H54 (cell line): ENCODE measurements around the gene MUC5B.

ENCODE experiments used
- DNase-seq: peaks from one replicate; pipeline ENCODE4 v3.0.0; 2011; ENCODE audit warnings: low spot score, mixed read lengths; ENCODE audit not compliant: insufficient read length
- FAIRE-seq: peaks from 3 replicates; lab custom pipeline; 2011; peaks lifted over from hg19 to GRCh38; lab: Jason Lieb, UNC
- POLR2A ChIP-seq: IDR thresholded peaks from 2 replicates; pipeline ENCODE4 v1.6.1; 2011; ENCODE audit warnings: low read depth, mild to moderate bottlenecking, low read length

MUC5B gene

GRCh38 chr11:1195682-1196515 lies 27.0 kb upstream of the MUC5B start:
- TF ChIP-seq POLR2A, result no peak
- FAIRE-seq, result no peak
- DNase-seq, result no peak

- no peak for FAIRE-seq
- DNase-seq, result no peak
- TF ChIP-seq POLR2A, result no peak
Observed at GRCh38 chr11:1196516-1197391, 26.1 kb upstream of the MUC5B start.

- no peak for TF ChIP-seq POLR2A
- DNase-seq, result no peak
- FAIRE-seq, result no peak
Observed at GRCh38 chr11:1197431-1197885, 25.4 kb upstream of the MUC5B start.

DNA sequence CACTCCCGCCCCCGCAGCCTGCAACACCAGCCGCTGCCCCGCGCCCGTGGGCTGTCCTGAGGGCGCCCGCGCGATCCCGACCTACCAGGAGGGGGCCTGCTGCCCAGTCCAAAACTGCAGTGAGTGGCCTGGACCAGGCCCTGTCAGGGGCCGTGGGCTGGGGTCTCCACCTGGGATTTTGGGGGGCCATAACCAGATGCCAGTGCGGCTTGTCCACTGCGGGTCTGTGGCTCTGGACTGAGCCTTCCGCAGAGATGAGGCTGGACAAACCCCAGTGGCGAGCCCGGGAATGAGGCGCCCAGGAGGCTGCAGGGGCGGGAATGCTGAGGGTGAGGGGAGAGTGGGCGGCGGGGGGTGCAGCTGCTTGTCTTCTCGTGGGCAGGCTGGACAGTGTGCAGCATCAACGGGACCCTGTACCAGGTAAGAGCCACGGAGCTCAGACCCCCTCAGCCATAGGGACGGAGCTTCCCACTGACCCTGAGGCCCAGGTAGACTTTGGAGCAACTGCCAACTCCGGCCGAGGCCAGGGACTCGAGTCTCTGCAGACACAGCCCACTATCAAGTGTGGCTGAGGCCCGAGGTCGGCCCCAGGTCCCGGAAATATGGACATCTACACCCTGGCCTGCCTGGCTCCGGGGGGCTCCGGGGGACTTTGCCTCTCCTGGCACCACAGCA lies 24.8 kb upstream of the MUC5B start:
- no peak for FAIRE-seq
- TF ChIP-seq POLR2A, result no peak
- DNase-seq, result no peak

GRCh38 chr11:1198561-1199240 lies 24.2 kb upstream of the MUC5B start:
- no peak for TF ChIP-seq POLR2A
- no peak for FAIRE-seq
- DNase-seq, result no peak

DNA sequence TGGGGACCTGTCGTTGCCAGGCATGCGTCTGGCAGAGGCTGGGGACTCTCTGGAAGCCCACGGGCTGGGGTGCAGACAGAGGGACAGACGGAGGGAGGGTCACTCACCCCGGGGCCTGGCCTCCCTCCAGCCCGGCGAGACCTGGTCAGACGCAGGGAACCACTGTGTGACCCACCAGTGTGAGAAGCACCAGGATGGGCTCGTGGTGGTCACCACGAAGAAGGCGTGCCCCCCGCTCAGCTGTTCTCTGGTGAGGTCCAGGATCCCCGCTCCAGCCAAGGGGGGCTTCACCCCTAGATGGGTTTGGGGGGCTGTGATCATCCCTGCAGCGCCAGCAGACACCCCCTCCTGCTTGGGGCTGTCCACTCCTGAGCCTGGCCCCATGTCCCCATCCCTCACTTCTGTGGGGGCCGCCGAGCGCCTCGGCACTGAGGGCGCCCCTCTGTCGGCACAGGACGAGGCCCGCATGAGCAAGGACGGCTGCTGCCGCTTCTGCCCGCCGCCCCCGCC lies 23.6 kb upstream of the MUC5B start:
- DNase-seq (no peak), FAIRE-seq (no peak)
- TF ChIP-seq POLR2A, result no peak

DNA sequence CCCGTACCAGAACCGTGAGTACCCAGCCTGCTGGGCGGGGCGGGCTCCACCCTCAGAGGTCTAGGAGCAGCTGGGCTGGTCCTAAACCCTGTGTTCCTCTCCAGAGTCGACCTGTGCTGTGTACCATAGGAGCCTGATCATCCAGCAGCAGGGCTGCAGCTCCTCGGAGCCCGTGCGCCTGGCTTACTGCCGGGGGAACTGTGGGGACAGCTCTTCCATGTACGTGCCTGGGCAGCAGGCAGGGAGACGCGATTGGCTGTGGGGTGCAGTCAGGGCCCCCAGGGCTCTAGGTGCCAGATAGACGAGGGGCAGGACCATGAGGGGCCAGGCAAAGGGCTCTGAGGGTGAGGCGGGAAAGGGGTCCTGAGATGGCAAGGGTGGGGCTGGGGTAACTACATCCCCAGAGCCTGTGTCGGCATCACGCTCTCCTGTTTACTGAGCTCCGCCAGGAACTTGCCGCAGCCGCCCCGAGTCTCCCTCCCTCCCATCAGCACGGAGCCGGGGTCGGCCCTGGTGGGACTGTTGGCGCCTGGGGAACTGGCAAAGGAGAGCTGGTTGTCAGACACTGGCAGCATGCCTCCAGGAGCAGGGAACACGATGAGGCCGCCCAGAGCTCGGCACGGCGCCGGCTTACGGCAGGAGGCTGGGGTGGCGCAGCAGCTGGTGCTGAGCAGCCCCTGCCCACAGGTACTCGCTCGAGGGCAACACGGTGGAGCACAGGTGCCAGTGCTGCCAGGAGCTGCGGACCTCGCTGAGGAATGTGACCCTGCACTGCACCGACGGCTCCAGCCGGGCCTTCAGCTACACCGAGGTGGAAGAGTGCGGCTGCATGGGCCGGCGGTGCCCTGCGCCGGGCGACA lies 22.9 kb upstream of the MUC5B start:
- FAIRE-seq (no peak), DNase-seq (no peak)
- TF ChIP-seq POLR2A, result no peak

DNA sequence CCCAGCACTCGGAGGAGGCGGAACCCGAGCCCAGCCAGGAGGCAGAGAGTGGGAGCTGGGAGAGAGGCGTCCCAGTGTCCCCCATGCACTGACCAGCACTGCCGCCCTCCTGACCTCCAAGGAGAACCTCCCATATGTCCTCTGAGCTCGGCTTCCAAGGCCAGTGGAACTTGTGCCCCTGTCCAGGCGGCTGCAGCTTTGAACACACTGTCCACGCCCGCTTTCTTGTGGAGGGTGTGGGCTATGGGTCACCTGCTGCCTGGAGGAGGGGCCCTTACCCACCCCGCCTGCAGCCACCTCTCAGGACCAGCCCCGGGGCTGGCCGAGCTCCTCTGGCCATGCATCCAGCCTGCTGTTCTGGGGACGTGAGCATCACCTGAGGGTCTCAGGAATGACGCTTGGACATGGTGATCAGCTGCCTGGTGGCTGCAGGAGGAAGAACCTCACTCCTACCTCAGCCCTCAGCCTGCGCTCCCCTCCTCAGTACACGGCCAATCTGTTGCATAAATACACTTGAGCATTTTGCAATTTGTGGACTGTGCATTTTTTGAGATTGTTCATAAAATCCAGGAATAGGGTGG lies 22.2 kb upstream of the MUC5B start:
- DNase-seq (no peak), FAIRE-seq (no peak)
- no peak for TF ChIP-seq POLR2A

GRCh38 chr11:1201395-1202153 lies 21.3 kb upstream of the MUC5B start:
- no peak for TF ChIP-seq POLR2A
- no peak for FAIRE-seq
- no peak for DNase-seq

- TF ChIP-seq POLR2A, result no peak
- FAIRE-seq, result no peak
- no peak for DNase-seq
Observed at GRCh38 chr11:1202154-1202775, 20.6 kb upstream of the MUC5B start.
